WI38 (cell line): ENCODE measurements around the gene GLIPR1L2.
"Not testable (repeated sequence)": the region's sequence is repeated elsewhere in the genome, so short reads cannot be mapped to it uniquely, and the experiment has no call there.

ENCODE experiments used
- H3K4me3 ChIP-seq: 2 replicates; pipeline ENCODE4 v1.5.1; 2011; ENCODE audit warnings: low read depth, mild to moderate bottlenecking, control low read depth, low read length
- TF ChIP-seq, protein P1 (sequence below): IDR thresholded peaks from 2 replicates; pipeline ENCODE4 v1.5.1; 2012; ENCODE audit warnings: low read depth, mild to moderate bottlenecking, control low read depth, low read length

The GLIPR1L2 gene

DNA sequence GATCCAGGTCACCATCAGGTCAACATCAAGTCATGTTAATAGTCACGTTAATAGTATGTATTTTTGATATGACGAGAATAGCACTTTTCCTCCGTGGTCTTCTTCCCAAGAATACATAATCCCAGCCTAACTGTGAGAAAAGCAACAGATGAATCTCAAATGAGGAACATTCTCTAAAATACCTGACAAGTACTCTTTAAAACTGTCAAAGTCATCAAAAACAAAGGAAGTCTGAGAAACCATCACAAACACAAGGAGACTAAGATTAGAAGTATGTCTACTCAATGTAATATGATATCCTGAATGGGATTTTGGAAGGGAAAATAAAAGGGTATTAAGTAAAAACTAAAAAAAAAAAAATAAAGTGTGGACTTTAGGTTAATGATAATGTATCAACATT is 52.8 kb downstream of the GLIPR1L2 start:
- TF ChIP-seq, protein P1, sequence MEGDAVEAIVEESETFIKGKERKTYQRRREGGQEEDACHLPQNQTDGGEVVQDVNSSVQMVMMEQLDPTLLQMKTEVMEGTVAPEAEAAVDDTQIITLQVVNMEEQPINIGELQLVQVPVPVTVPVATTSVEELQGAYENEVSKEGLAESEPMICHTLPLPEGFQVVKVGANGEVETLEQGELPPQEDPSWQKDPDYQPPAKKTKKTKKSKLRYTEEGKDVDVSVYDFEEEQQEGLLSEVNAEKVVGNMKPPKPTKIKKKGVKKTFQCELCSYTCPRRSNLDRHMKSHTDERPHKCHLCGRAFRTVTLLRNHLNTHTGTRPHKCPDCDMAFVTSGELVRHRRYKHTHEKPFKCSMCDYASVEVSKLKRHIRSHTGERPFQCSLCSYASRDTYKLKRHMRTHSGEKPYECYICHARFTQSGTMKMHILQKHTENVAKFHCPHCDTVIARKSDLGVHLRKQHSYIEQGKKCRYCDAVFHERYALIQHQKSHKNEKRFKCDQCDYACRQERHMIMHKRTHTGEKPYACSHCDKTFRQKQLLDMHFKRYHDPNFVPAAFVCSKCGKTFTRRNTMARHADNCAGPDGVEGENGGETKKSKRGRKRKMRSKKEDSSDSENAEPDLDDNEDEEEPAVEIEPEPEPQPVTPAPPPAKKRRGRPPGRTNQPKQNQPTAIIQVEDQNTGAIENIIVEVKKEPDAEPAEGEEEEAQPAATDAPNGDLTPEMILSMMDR = no peak
- no peak overlapping the region for H3K4me3 ChIP-seq

DNA sequence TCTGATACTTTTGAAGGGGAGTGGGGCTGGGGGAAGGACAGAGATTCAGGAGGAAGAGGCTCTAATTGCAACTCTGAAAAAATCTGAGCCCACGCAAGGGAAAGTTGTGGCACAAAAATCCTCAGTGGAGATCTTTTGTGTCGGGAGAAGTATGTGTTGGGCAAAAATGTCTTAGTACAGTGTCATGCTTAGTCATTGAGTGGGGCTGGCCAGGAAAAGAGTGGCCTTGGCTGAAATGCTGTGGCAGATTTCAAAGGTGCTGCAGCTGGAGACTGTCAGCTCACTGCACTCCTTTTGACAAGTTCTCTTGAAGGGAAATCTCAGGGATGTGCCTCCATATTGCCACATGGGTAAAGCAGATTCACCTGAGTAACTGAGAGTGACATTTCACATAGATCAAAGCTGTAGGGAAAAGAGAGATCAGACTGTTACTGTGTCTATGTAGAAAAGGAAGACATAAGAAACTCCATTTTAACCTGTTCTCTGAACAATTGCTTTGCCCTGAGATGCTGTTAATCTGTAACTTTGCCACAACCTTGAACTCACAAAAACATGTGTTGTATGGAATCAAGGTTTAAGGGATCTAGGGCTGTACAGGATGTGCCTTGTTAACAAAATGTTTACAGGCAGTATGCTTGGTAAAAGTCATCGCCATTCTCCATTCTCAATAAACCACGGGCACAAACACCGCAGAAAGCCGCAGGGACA is 53.7 kb downstream of the GLIPR1L2 start:
- H3K4me3 ChIP-seq = no peak overlapping the region
- TF ChIP-seq, protein P1 = no peak

DNA sequence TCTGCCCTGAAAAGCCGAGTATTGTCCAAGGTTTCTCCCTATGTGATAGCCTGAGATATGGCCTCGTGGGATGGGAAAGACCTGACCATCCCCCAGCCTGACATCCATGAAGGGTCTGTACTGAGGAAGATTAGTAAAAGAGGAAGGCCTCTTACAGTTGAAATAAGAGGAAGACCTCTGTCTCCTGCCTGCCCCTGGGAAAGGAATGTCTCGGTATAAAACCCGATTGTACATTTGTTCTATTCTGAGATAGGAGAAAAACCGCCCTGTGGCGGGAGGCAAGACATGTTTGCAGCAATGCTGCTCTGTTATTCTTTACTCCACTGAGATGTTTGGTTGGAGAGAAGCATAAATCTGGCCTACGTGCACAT is 54.2 kb downstream of the GLIPR1L2 start:
- not testable (repeated sequence) for H3K4me3 ChIP-seq

DNA sequence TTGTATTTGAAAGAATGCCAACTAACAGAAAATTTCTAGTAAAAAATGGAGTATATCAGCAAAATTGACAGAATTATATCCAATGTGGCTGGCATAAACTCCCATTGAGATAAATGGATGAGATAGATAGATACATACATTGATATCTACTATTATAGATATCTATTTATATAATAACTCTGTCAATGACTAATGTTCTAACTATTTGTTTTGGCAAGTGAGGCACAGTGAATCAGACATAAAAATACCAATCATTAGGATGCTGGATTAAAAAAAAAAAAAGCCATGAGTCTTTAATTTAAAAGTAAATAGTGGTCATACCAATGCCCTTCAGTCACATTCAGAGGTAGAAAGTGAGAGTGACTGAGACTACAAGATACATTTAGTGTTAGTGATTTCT is 56.0 kb downstream of the GLIPR1L2 start:
- TF ChIP-seq, protein P1 = no peak
- H3K4me3 ChIP-seq = no peak overlapping the region

DNA sequence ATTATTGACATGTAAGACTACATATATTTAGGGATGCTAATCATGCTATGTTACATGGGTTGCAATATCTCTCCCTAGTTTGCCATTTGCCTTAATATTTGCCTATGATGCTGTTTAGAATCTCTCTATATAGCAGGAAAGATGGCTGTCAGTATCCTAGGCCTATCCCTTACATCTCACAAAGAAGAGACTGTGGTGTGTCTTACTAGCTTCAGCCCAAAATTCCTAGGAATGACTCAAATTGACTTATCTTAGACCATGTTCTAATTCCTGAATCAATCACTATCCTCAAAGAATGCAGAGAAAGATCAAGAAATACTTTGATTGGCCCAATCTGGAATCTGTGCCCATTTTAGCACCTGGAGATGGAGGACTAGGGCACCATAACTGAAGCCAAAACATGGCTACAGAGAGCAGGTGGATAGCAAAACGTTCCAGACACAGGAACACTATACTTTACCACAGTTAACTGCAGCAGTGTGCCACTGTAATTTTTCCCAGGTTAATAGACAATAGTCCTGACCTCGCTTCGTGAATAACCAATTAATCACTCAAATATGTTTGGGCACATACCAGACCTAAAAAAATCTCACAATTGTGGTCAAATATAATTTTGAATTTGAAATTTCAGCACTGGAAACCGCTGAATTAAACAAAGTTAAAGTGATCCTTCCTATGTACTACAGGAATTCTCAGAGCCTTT is 57.0 kb downstream of the GLIPR1L2 start:
- H3K4me3 ChIP-seq = no peak overlapping the region
- TF ChIP-seq, protein P1 = no peak

DNA sequence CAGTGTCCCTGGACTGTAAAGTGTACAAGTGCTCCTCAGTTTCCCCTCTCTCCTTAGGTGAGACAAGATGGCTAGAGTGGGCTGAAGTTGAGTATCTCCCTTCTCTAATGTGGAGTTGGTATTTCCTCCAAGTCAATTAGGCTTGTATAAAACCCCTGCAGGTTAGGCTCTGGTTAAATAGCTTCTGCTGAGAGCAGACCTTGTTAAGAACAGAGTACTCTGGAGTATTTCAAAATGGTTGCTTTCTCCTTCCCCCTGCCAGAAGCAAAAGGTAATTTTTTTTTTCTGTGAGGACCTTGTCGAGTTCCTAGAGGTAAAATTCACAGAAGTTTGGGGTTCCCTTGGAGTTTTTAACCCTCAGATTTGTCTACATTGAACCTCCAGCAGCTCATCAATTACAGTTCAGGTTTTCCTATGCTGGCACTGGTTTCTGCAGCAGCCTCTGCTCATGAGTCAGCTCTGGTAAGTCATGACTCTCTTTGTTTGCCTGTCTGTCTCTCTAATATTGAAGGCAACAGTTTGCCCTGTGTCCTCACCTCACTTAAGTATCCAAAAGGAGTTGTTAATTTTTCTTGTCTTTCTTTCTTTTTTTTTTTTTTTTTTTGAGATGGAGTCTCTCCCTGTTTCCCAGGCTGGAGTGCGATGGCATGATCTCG is 61.9 kb downstream of the GLIPR1L2 start:
- TF ChIP-seq, protein P1 = no peak
- no peak overlapping the region for H3K4me3 ChIP-seq

DNA sequence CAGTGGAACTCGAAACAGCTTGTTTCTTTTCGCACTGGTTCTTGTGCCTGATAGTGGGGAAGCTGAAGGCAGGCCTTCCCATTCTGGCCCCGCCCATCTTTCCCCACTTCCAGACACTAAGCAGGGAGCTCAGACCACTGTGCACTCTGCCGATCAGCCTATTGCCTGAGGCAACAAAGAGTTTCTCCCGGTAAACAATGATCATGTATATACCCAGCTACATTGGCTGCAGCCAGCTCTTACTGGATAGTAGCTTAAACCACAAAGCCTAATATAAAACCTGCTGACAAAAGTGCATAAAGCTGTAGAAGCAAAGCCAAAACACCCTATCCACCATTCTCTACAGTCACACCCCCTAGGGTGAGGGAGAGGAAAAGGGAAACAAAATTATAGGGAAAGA is 65.0 kb downstream of the GLIPR1L2 start:
- no peak overlapping the region for H3K4me3 ChIP-seq
- TF ChIP-seq, protein P1 = no peak
